ENCODE measurements around the gene OLA1.

DNA sequence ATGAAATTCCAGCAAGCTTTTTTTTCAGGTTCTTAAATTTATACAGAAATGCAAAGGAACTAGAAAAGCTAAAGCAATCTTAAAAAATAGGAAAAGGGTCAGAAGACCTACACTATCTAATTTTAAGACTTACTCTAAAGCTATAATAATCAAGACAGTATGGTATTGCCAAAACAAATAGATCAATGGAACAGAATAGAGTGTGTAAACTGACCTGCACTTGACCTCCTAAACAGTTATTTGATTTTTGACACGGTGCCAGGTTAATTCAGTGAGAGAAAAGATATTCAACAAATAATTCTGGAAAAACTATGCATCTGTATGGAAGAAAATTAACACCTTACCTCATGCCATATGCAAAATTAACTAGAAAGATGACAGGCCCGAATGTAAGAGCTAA lies 73.6 kb downstream of the OLA1 start:
- no peak for TF ChIP-seq SUZ12 (IDR thresholded peaks at IDR 0.05; ENCODE audit: extremely low read depth, insufficient read depth, insufficient read length)
- TF ChIP-seq YY1 (IDR thresholded peaks at IDR 0.05; ENCODE audit: insufficient read depth, insufficient read length): no peak
- TF ChIP-seq ZNF274 (IDR thresholded peaks at IDR 0.05; ENCODE audit: low read depth, low read length): no peak
